IPS-15b (cell line): ENCODE results near the gene SGCD.

ENCODE experiments used
- H3K27me3 ChIP-seq: one replicate; pipeline ENCODE4 v1.6.1; 2013; ENCODE audit warnings: low read length; ENCODE audit not compliant: control insufficient read depth, insufficient read depth
- H3K36me3 ChIP-seq: one replicate; pipeline ENCODE4 v1.6.1; 2013; ENCODE audit warnings: low read length; ENCODE audit not compliant: control insufficient read depth, insufficient read depth
- H3K4me1 ChIP-seq: one replicate; pipeline ENCODE4 v1.6.1; 2013; ENCODE audit warnings: mild to moderate bottlenecking, low read length; ENCODE audit not compliant: control insufficient read depth, insufficient read depth
- H3K4me3 ChIP-seq: one replicate; pipeline ENCODE4 v1.5.1; 2013; ENCODE audit warnings: low read depth, low read length
- H3K9ac ChIP-seq: one replicate; pipeline ENCODE4 v1.6.1; 2013; ENCODE audit warnings: low read depth, mild to moderate bottlenecking, low read length
- H3K9me3 ChIP-seq: one replicate; pipeline ENCODE4 v1.6.1; 2013; ENCODE audit warnings: mild to moderate bottlenecking, low read length; ENCODE audit not compliant: control insufficient read depth, insufficient read depth

Gene SGCD

GRCh38 chr5:156716591-156717380 lies 389.8 kb downstream of the SGCD start:
- H3K9me3 ChIP-seq, result no peaks in the 10 kb centered on the region
- H3K9ac ChIP-seq, result no peak overlapping the region
- no peak overlapping the region for H3K4me3 ChIP-seq
- peaks cover 19% of the 10 kb centered on the region for H3K4me1 ChIP-seq
- no peaks in the 10 kb centered on the region for H3K36me3 ChIP-seq
- H3K27me3 ChIP-seq, result no peaks in the 10 kb centered on the region

GRCh38 chr5:156718985-156719384 lies 392.0 kb downstream of the SGCD start:
- H3K9ac ChIP-seq, result no peak overlapping the region
- H3K27me3 ChIP-seq, result no peaks in the 10 kb centered on the region
- no peaks in the 10 kb centered on the region for H3K9me3 ChIP-seq
- H3K4me3 ChIP-seq, result no peak overlapping the region
- H3K36me3 ChIP-seq, result no peaks in the 10 kb centered on the region
- peaks cover 9% of the 10 kb centered on the region for H3K4me1 ChIP-seq

- Histone ChIP-seq H3K27me3 (no peaks in the 10 kb centered on the region), H3K9ac (no peak overlapping the region), H3K4me3 (no peak overlapping the region), H3K36me3 (no peaks in the 10 kb centered on the region), H3K9me3 (no peaks in the 10 kb centered on the region), H3K4me1 (peaks cover 5% of the 10 kb centered on the region)
Observed at GRCh38 chr5:156722358-156722757, 395.4 kb downstream of the SGCD start.

- Histone ChIP-seq H3K4me3 (no peak overlapping the region), H3K36me3 (no peaks in the 10 kb centered on the region), H3K4me1 (no peaks in the 10 kb centered on the region), H3K9ac (no peak overlapping the region), H3K27me3 (no peaks in the 10 kb centered on the region), H3K9me3 (no peaks in the 10 kb centered on the region)
Observed at GRCh38 chr5:156735477-156735876, 408.5 kb downstream of the SGCD start.

GRCh38 chr5:156741516-156741915 lies 414.6 kb downstream of the SGCD start:
- H3K9ac ChIP-seq, result no peak overlapping the region
- no peaks in the 10 kb centered on the region for H3K4me1 ChIP-seq
- no peaks in the 10 kb centered on the region for H3K27me3 ChIP-seq
- no peaks in the 10 kb centered on the region for H3K9me3 ChIP-seq
- H3K4me3 ChIP-seq, result no peak overlapping the region
- H3K36me3 ChIP-seq, result no peaks in the 10 kb centered on the region

GRCh38 chr5:156753846-156754245 lies 426.9 kb downstream of the SGCD start:
- Histone ChIP-seq H3K9ac (no peak overlapping the region), H3K27me3 (no peaks in the 10 kb centered on the region), H3K4me3 (no peak overlapping the region), H3K9me3 (no peaks in the 10 kb centered on the region), H3K36me3 (no peaks in the 10 kb centered on the region), H3K4me1 (no peaks in the 10 kb centered on the region)

GRCh38 chr5:156755421-156756087 lies 428.6 kb downstream of the SGCD start:
- H3K36me3 ChIP-seq, result no peaks in the 10 kb centered on the region
- H3K4me1 ChIP-seq, result no peaks in the 10 kb centered on the region
- no peak overlapping the region for H3K4me3 ChIP-seq
- H3K27me3 ChIP-seq, result no peaks in the 10 kb centered on the region
- no peak overlapping the region for H3K9ac ChIP-seq
- H3K9me3 ChIP-seq, result no peaks in the 10 kb centered on the region

GRCh38 chr5:156758011-156758791 lies 431.2 kb downstream of the SGCD start:
- H3K9me3 ChIP-seq, result no peaks in the 10 kb centered on the region
- H3K27me3 ChIP-seq, result no peaks in the 10 kb centered on the region
- no peaks in the 10 kb centered on the region for H3K36me3 ChIP-seq
- no peak overlapping the region for H3K4me3 ChIP-seq
- H3K9ac ChIP-seq, result no peak overlapping the region
- H3K4me1 ChIP-seq, result no peaks in the 10 kb centered on the region

- H3K9ac ChIP-seq, result no peak overlapping the region
- no peaks in the 10 kb centered on the region for H3K36me3 ChIP-seq
- H3K4me1 ChIP-seq, result peaks cover 8% of the 10 kb centered on the region
- H3K4me3 ChIP-seq, result no peak overlapping the region
- H3K9me3 ChIP-seq, result no peaks in the 10 kb centered on the region
- H3K27me3 ChIP-seq, result no peaks in the 10 kb centered on the region
Observed at GRCh38 chr5:156759156-156759555, 432.2 kb downstream of the SGCD start.

GRCh38 chr5:156762771-156763170 lies 435.8 kb downstream of the SGCD start:
- Histone ChIP-seq H3K4me3 (no peak overlapping the region), H3K9me3 (no peaks in the 10 kb centered on the region), H3K9ac (no peak overlapping the region), H3K36me3 (no peaks in the 10 kb centered on the region), H3K4me1 (peaks cover 8% of the 10 kb centered on the region), H3K27me3 (no peaks in the 10 kb centered on the region)

- Histone ChIP-seq H3K4me3 (no peak overlapping the region), H3K9me3 (no peaks in the 10 kb centered on the region), H3K27me3 (no peaks in the 10 kb centered on the region), H3K4me1 (peaks cover 8% of the 10 kb centered on the region), H3K9ac (no peak overlapping the region), H3K36me3 (no peaks in the 10 kb centered on the region)
Observed at GRCh38 chr5:156764176-156764971, 437.4 kb downstream of the SGCD start.
